Measurements from ENCODE around the gene EML2.

DNA sequence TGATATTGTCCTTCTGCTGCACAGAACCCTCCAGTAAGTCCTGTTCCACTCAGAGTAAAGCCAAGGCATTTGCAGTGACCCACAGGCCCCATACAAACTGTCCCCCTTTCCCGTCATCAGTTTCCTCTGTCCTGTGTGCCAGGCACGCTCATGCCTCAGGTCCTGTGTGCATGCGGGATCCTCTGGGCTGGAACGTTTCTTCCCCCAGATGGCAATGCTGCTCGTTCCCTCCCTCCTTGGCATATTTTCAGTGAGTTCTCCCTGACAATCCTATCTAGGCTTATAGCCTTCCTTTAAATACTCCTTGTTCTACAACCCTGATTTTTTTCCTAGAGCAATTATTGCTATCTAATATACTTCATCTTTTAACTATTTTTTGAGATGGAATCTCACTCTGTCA, 60.3 kb downstream of the EML2 start:
- TF ChIP-seq, protein P1, sequence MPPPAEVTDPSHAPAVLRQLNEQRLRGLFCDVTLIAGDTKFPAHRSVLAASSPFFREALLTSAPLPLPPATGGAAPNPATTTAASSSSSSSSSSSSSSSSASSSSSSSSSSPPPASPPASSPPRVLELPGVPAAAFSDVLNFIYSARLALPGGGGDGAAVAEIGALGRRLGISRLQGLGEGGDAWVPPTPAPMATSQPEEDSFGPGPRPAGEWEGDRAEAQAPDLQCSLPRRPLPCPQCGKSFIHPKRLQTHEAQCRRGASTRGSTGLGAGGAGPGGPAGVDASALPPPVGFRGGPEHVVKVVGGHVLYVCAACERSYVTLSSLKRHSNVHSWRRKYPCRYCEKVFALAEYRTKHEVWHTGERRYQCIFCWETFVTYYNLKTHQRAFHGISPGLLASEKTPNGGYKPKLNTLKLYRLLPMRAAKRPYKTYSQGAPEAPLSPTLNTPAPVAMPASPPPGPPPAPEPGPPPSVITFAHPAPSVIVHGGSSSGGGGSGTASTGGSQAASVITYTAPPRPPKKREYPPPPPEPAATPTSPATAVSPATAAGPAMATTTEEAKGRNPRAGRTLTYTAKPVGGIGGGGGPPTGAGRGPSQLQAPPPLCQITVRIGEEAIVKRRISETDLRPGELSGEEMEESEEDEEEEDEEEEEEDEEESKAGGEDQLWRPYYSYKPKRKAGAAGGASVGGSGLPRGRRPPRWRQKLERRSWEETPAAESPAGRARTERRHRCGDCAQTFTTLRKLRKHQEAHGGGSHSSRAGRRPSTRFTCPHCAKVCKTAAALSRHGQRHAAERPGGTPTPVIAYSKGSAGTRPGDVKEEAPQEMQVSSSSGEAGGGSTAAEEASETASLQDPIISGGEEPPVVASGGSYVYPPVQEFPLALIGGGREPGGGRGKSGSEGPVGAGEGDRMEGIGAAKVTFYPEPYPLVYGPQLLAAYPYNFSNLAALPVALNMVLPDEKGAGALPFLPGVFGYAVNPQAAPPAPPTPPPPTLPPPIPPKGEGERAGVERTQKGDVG (CRISPR knock-in tag; IDR thresholded peaks at IDR 0.05): no peak
- TF ChIP-seq, protein P2, sequence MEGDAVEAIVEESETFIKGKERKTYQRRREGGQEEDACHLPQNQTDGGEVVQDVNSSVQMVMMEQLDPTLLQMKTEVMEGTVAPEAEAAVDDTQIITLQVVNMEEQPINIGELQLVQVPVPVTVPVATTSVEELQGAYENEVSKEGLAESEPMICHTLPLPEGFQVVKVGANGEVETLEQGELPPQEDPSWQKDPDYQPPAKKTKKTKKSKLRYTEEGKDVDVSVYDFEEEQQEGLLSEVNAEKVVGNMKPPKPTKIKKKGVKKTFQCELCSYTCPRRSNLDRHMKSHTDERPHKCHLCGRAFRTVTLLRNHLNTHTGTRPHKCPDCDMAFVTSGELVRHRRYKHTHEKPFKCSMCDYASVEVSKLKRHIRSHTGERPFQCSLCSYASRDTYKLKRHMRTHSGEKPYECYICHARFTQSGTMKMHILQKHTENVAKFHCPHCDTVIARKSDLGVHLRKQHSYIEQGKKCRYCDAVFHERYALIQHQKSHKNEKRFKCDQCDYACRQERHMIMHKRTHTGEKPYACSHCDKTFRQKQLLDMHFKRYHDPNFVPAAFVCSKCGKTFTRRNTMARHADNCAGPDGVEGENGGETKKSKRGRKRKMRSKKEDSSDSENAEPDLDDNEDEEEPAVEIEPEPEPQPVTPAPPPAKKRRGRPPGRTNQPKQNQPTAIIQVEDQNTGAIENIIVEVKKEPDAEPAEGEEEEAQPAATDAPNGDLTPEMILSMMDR (IDR thresholded peaks at IDR 0.05 in 2 of 3, conservative IDR thresholded peaks at IDR 0.05 in 1 of 3; ENCODE audit: control insufficient read depth in 2 of 3, extremely low read depth in 1 of 3, insufficient read depth in 1 of 3, low read depth in 3 of 3, low read length in 3 of 3): no peak
- no peak for TF ChIP-seq HDAC2 (IDR thresholded peaks at IDR 0.05)
- no peak for TF ChIP-seq GABPA (IDR thresholded peaks at IDR 0.05; ENCODE audit: low read depth)
- no peak for TF ChIP-seq ZNF274 (IDR thresholded peaks at IDR 0.05; ENCODE audit: insufficient read depth, insufficient read length)
- no peak for TF ChIP-seq EZH2 (IDR thresholded peaks at IDR 0.05; ENCODE audit: borderline replicate concordance, control insufficient read depth, low read depth, low read length)
- no peak for TF ChIP-seq POU2F2 (IDR thresholded peaks at IDR 0.05; ENCODE audit: borderline replicate concordance, low read depth, low read length)
- TF ChIP-seq SMC3 (IDR thresholded peaks at IDR 0.05; ENCODE audit: borderline replicate concordance, low read length): no peak
- no peak for TF ChIP-seq NFYB (IDR thresholded peaks at IDR 0.05; ENCODE audit: insufficient read depth, low read depth, low read length)
- TF ChIP-seq RB1 (IDR thresholded peaks at IDR 0.05; ENCODE audit: borderline replicate concordance): no peak
- TF ChIP-seq YBX1 (IDR thresholded peaks at IDR 0.05): no peak
- TF ChIP-seq, protein P3, sequence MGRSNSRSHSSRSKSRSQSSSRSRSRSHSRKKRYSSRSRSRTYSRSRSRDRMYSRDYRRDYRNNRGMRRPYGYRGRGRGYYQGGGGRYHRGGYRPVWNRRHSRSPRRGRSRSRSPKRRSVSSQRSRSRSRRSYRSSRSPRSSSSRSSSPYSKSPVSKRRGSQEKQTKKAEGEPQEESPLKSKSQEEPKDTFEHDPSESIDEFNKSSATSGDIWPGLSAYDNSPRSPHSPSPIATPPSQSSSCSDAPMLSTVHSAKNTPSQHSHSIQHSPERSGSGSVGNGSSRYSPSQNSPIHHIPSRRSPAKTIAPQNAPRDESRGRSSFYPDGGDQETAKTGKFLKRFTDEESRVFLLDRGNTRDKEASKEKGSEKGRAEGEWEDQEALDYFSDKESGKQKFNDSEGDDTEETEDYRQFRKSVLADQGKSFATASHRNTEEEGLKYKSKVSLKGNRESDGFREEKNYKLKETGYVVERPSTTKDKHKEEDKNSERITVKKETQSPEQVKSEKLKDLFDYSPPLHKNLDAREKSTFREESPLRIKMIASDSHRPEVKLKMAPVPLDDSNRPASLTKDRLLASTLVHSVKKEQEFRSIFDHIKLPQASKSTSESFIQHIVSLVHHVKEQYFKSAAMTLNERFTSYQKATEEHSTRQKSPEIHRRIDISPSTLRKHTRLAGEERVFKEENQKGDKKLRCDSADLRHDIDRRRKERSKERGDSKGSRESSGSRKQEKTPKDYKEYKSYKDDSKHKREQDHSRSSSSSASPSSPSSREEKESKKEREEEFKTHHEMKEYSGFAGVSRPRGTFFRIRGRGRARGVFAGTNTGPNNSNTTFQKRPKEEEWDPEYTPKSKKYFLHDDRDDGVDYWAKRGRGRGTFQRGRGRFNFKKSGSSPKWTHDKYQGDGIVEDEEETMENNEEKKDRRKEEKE (IDR thresholded peaks at IDR 0.05): no peak
- TF ChIP-seq TARDBP (IDR thresholded peaks at IDR 0.05; ENCODE audit: borderline replicate concordance): no peak
- TF ChIP-seq, protein P4, sequence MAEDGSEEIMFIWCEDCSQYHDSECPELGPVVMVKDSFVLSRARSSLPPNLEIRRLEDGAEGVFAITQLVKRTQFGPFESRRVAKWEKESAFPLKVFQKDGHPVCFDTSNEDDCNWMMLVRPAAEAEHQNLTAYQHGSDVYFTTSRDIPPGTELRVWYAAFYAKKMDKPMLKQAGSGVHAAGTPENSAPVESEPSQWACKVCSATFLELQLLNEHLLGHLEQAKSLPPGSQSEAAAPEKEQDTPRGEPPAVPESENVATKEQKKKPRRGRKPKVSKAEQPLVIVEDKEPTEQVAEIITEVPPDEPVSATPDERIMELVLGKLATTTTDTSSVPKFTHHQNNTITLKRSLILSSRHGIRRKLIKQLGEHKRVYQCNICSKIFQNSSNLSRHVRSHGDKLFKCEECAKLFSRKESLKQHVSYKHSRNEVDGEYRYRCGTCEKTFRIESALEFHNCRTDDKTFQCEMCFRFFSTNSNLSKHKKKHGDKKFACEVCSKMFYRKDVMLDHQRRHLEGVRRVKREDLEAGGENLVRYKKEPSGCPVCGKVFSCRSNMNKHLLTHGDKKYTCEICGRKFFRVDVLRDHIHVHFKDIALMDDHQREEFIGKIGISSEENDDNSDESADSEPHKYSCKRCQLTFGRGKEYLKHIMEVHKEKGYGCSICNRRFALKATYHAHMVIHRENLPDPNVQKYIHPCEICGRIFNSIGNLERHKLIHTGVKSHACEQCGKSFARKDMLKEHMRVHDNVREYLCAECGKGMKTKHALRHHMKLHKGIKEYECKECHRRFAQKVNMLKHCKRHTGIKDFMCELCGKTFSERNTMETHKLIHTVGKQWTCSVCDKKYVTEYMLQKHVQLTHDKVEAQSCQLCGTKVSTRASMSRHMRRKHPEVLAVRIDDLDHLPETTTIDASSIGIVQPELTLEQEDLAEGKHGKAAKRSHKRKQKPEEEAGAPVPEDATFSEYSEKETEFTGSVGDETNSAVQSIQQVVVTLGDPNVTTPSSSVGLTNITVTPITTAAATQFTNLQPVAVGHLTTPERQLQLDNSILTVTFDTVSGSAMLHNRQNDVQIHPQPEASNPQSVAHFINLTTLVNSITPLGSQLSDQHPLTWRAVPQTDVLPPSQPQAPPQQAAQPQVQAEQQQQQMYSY (CRISPR knock-in tag; IDR thresholded peaks at IDR 0.05): no peak

All from GM12878 (cell line).